HCT116 (cell line): ENCODE data around the gene TNPO2. TPM values are rescaled to one million over a fixed set of nuclear protein-coding genes. Genes with fewer than 3 reads are reported as not detected.
A peak's percentile ranks its signal among the peaks of the same experiment; 100 is the strongest.

ENCODE experiments used
- ATAC-seq: fragments of 200-7000 bp; cut with Tn5 transposase; 2 replicates; pipeline ENCODE4 v1.9.1; 2020; ENCODE audit warnings: mild to moderate bottlenecking, moderate library complexity
- BruUV-seq: library from RNA; stranded (reverse); fragments of 400-500 nt; replicated peaks from 2 replicates; lab custom pipeline; 2021; lab: Mats Ljungman, UMichigan
- CTCF ChIA-PET: fragments of 300-600 bp; sonication (Branson Sonifier 250); formaldehyde crosslinking; loops from one replicate; lab custom pipeline; 2021; ENCODE audit warnings: antibody characterized with exemption; lab: Charles Lee
- POLR2A ChIA-PET: fragments of 300-600, 350-600 bp; sonication (Branson Sonifier 250); formaldehyde crosslinking; loops from one replicate; lab custom pipeline; 2021; ENCODE audit warnings: antibody characterized with exemption; lab: Charles Lee
- RAD21 ChIA-PET, 2 experiments: fragments of 300-600 bp; sonication (Branson Sonifier 250); formaldehyde crosslinking; loops; one replicate each; lab custom pipeline; 2023; ENCODE audit warnings: low total read pairs in 2 of 2; ENCODE audit not compliant: uncharacterized antibody in 2 of 2, unreplicated experiment in 2 of 2, low non-redundant PET in 1 of 2; lab: Charles Lee
- DNase-seq: peaks from one replicate; pipeline ENCODE4 v3.0.0-alpha.2; 2010; ENCODE audit warnings: low read depth, low spot score
- H2AFZ ChIP-seq: fragments of 200-600 bp; shearing (Covaris generic), sonication (generic); 2 replicates; pipeline ENCODE4 v1.6.1; 2017; ENCODE audit warnings: low read depth, mixed run types, mixed read lengths, antibody characterized with exemption, low read length; ENCODE audit not compliant: poor library complexity, severe bottlenecking
- H3K27ac ChIP-seq: 2 replicates; pipeline ENCODE4 v1.5.1; 2012; ENCODE audit warnings: low read depth, low read length
- H3K27me3 ChIP-seq: fragments of 200-600 bp; sonication (generic); 2 replicates; pipeline ENCODE4 v1.6.1; 2016; ENCODE audit warnings: mixed run types, low read length, mixed read lengths; ENCODE audit not compliant: insufficient read depth
- H3K36me3 ChIP-seq, 2 experiments: fragments of 200-500 bp in 1 of 2; fragments of 200-600 bp in 1 of 2; sonication (Bioruptor generic) in 1 of 2; sonication (generic) in 1 of 2; 2 replicates each; pipeline versions ENCODE4 v1.5.1 to v1.6.1; 2014 to 2016; ENCODE audit warnings: low read length in 2 of 2, inconsistent platforms in 1 of 2, mixed read lengths in 1 of 2, mixed run types in 1 of 2; ENCODE audit not compliant: insufficient read depth in 2 of 2, control insufficient read depth in 1 of 2
- H3K4me1 ChIP-seq, 2 experiments: fragments of 200-600 bp in 1 of 2; sonication (generic) in 1 of 2; 2 replicates each; pipeline versions ENCODE4 v1.5.1 to v1.6.1; 2012 to 2017; ENCODE audit warnings: low read length in 2 of 2, inconsistent platforms in 1 of 2, mild to moderate bottlenecking in 1 of 2, mixed read lengths in 1 of 2, mixed run types in 1 of 2, moderate library complexity in 1 of 2; ENCODE audit not compliant: insufficient read depth in 2 of 2, control insufficient read depth in 1 of 2
- H3K4me2 ChIP-seq: fragments of 200-600 bp; sonication (generic); 2 replicates; pipeline ENCODE4 v1.6.1; 2017; ENCODE audit warnings: mixed run types, low read length, mixed read lengths
- H3K4me3 ChIP-seq, 2 experiments: fragments of 200-600 bp in 1 of 2; sonication (generic) in 1 of 2; replicated peaks in 1 of 2; 2 replicates each; pipeline ENCODE4 v1.5.1; 2011 to 2016; ENCODE audit warnings: low read length in 2 of 2, control low read depth in 1 of 2, low read depth in 1 of 2, mild to moderate bottlenecking in 1 of 2, mixed read lengths in 1 of 2, mixed run types in 1 of 2
- H3K79me2 ChIP-seq: fragments of 200-600 bp; sonication (generic); 2 replicates; pipeline ENCODE4 v1.6.1; 2017; ENCODE audit warnings: mild to moderate bottlenecking, mixed run types, low read length, moderate library complexity, mixed read lengths; ENCODE audit not compliant: insufficient read depth
- H3K9ac ChIP-seq: fragments of 200-600 bp; sonication (generic); 2 replicates; pipeline ENCODE4 v1.6.1; 2016; ENCODE audit warnings: low read length, mixed read lengths
- H3K9me2 ChIP-seq: fragments of 200-600 bp; sonication (generic), shearing (Covaris generic); 2 replicates; pipeline ENCODE4 v1.6.1; 2017; ENCODE audit warnings: mixed run types, mild to moderate bottlenecking, moderate library complexity; ENCODE audit not compliant: insufficient read depth
- H3K9me3 ChIP-seq, 2 experiments: fragments of 200-500 bp in 1 of 2; fragments of 200-600 bp in 1 of 2; sonication (Bioruptor generic) in 1 of 2; sonication (generic) in 1 of 2; 2 replicates each; pipeline ENCODE4 v1.6.1; 2014 to 2017; ENCODE audit warnings: low read length in 2 of 2, mixed read lengths in 2 of 2, inconsistent platforms in 1 of 2, low read depth in 1 of 2, mild to moderate bottlenecking in 1 of 2, mixed run types in 1 of 2, moderate library complexity in 1 of 2; ENCODE audit not compliant: control insufficient read depth in 1 of 2, insufficient read depth in 1 of 2
- H4K20me1 ChIP-seq: fragments of 200-600 bp; sonication (generic), shearing (Covaris generic); 2 replicates; pipeline ENCODE4 v1.6.1; 2017; ENCODE audit warnings: mixed run types, mild to moderate bottlenecking, moderate library complexity; ENCODE audit not compliant: insufficient read depth
- CTCF ChIP-seq, 3 experiments: fragments of 200-600 bp in 1 of 3; sonication (generic) in 1 of 3; IDR thresholded peaks in 2 of 3; conservative IDR thresholded peaks in 1 of 3; 2 replicates each; pipeline ENCODE4 v1.5.1; 2012 to 2017; ENCODE audit warnings: low read depth in 2 of 3, low read length in 2 of 3, antibody characterized with exemption in 1 of 3, borderline replicate concordance in 1 of 3, control low read depth in 1 of 3, mild to moderate bottlenecking in 1 of 3, mixed read lengths in 1 of 3, mixed run types in 1 of 3, moderate library complexity in 1 of 3; ENCODE audit not compliant: insufficient read depth in 1 of 3
- RAD21 ChIP-seq: IDR thresholded peaks from 2 replicates; pipeline ENCODE4 v1.6.1; 2012; ENCODE audit warnings: low read depth, mild to moderate bottlenecking
- REST ChIP-seq: IDR thresholded peaks from 2 replicates; pipeline ENCODE4 v1.6.1; 2012; ENCODE audit warnings: low read depth
- SP1 ChIP-seq: IDR thresholded peaks from 2 replicates; pipeline ENCODE4 v1.6.1; 2012; ENCODE audit warnings: low read depth
- intact Hi-C: fragments of 100-400 bp; cut with micrococcal nuclease; formaldehyde crosslinking; loops from 2 replicates; pipeline ENCODE4 v1.10.0; 2022
- total RNA-seq: library from RNA; stranded (reverse); gene quantifications from one replicate; pipeline ENCODE4 v1.2.1, GENCODE V29; 2021; ENCODE audit not compliant: unreplicated experiment
- TF ChIP-seq, protein P1 (sequence below): IDR thresholded peaks from 2 replicates; pipeline ENCODE4 v1.6.1; 2012

The TNPO2 gene
- total RNA-seq, 1 experiment from 2014 or later: 81.8 TPM

GRCh38 chr19:12657966-12658365 lies 65.8 kb downstream of the TNPO2 start:
- ChIA-PET CTCF (no interaction called here), RAD21 (interaction anchor here in 1 of 2 experiments (0.7 kb wide), 1 partner anchor 14 kb away, joined by 7 read pairs; no protein-coding TSS in a partner anchor), POLR2A (no interaction called here)
- peaks cover 0 to 10% of the 10 kb centered on the region in 2 experiments; a peak in 2 of 4 replicates for H3K36me3 ChIP-seq
- H3K79me2 ChIP-seq: no peaks in the 10 kb centered on the region
- no peak for ATAC-seq
- H3K4me3 ChIP-seq: no peak overlapping the region
- no peaks in the 10 kb centered on the region for H3K27me3 ChIP-seq
- no TSS peak for BruUV-seq
- DNase-seq: no peak
- H2AFZ ChIP-seq: no peak overlapping the region
- H3K9ac ChIP-seq: no peak overlapping the region
- H3K27ac ChIP-seq: no peak overlapping the region
- no peaks in the 10 kb centered on the region for H3K9me2 ChIP-seq
- no peaks in the 10 kb centered on the region for H3K4me1 ChIP-seq
- no peaks in the 10 kb centered on the region for H4K20me1 ChIP-seq
- intact Hi-C loops: no loop called here
- peak in 2 of 3 experiments; percentile 9 to 24; a peak in 1 of 6 replicates for TF ChIP-seq CTCF (IDR thresholded peaks at IDR 0.05 in 2 of 3, conservative IDR thresholded peaks at IDR 0.05 in 1 of 3; ENCODE audit: borderline replicate concordance in 1 of 3, insufficient read depth in 1 of 3, low read depth in 2 of 3, low read length in 2 of 3)
- TF ChIP-seq, protein P1, sequence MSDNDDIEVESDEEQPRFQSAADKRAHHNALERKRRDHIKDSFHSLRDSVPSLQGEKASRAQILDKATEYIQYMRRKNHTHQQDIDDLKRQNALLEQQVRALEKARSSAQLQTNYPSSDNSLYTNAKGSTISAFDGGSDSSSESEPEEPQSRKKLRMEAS: no peak
- no peak for TF ChIP-seq SP1
- TF ChIP-seq RAD21: no peak
- TF ChIP-seq REST: no peak
- no peak overlapping the region for H3K4me2 ChIP-seq
- H3K9me3 ChIP-seq: no peaks in the 10 kb centered on the region
